HepG2 (cell line): ENCODE measurements around the gene UNC13D. TPM values are rescaled to one million over a fixed set of nuclear protein-coding genes. Genes with fewer than 3 reads are reported as not detected.

ENCODE experiments used
- AKAP8 ChIP-seq: sonication (generic); formaldehyde crosslinking; IDR thresholded peaks from 2 replicates; pipeline ENCODE4 v1.5.1; 2020; ENCODE audit warnings: mild to moderate bottlenecking, missing genetic modification reagents
- BHLHE40 ChIP-seq: IDR thresholded peaks from 2 replicates; pipeline ENCODE4 v1.6.1; 2011; ENCODE audit warnings: low read length, improper control_type of control experiment
- CCDC6 ChIP-seq: sonication (generic); formaldehyde crosslinking; IDR thresholded peaks from 2 replicates; pipeline ENCODE4 v1.8.1; 2022; ENCODE audit warnings: mild to moderate bottlenecking, missing genetic modification reagents, moderate library complexity
- JDP2 ChIP-seq: sonication (generic); formaldehyde crosslinking; IDR thresholded peaks from 2 replicates; pipeline ENCODE4 v1.8.1; 2022; ENCODE audit warnings: missing genetic modification reagents, borderline replicate concordance
- MTF1 ChIP-seq: sonication (generic); formaldehyde crosslinking; IDR thresholded peaks from 2 replicates; pipeline ENCODE4 v1.5.0; 2020; ENCODE audit warnings: missing genetic modification reagents
- PHB2 ChIP-seq: fragments of 450-650 bp; IDR thresholded peaks from 2 replicates; pipeline ENCODE4 v1.6.1; 2018; ENCODE audit not compliant: partially characterized antibody
- PPARG ChIP-seq: conservative IDR thresholded peaks from 2 replicates; pipeline ENCODE4 v1.6.1; 2016; ENCODE audit warnings: missing biosample characterization, missing genetic modification reagents
- SAFB2 ChIP-seq: sonication (generic); formaldehyde crosslinking; IDR thresholded peaks from 2 replicates; pipeline ENCODE4 v1.5.1; 2020; ENCODE audit warnings: missing genetic modification reagents, low read depth, mild to moderate bottlenecking, borderline replicate concordance
- SIN3A ChIP-seq: IDR thresholded peaks from 2 replicates; pipeline ENCODE4 v1.6.1; 2011; ENCODE audit warnings: low read depth, mild to moderate bottlenecking, control low read depth, low read length, borderline replicate concordance
- ZNF143 ChIP-seq: sonication (generic); formaldehyde crosslinking; IDR thresholded peaks from 2 replicates; pipeline ENCODE4 v1.4.0; 2020; ENCODE audit warnings: missing genetic modification reagents
- ZNF3 ChIP-seq: IDR thresholded peaks from 2 replicates; pipeline ENCODE4 v1.7.0; 2017; ENCODE audit warnings: inconsistent platforms
- ZNF484 ChIP-seq: sonication (generic); formaldehyde crosslinking; IDR thresholded peaks from 2 replicates; pipeline ENCODE4 v1.5.1; 2020; ENCODE audit warnings: mild to moderate bottlenecking, low read depth, missing genetic modification reagents, borderline replicate concordance
- ZNF562 ChIP-seq: sonication (generic); formaldehyde crosslinking; IDR thresholded peaks from 2 replicates; pipeline ENCODE4 v1.8.0; 2022; ENCODE audit warnings: missing genetic modification reagents, borderline replicate concordance
- ZNF644 ChIP-seq: IDR thresholded peaks from 2 replicates; pipeline ENCODE4 v1.6.1; 2016; ENCODE audit warnings: low read depth
- polyA plus RNA-seq, 8 experiments: library from polyadenylated mRNA; depleted of rRNA in 3 of 8; stranded (reverse) in 7 of 8; unstranded in 1 of 8; fragments of >200 nt; fragmentation: Illumina TruSeq in 4 of 8; extraction: Trizol in 4 of 8; gene quantifications; 2 replicates each; pipeline versions ENCODE4 v1.2.1 to v1.2.3, GENCODE V29; 2011 to 2016; ENCODE audit warnings: low read depth in 4 of 8, missing spikeins in 1 of 8, mixed read lengths in 1 of 8; ENCODE audit not compliant: insufficient read depth in 1 of 8
- total RNA-seq, 5 experiments: library from RNA; depleted of rRNA; stranded (reverse); fragments of >200 nt; fragmentation: Illumina TruSeq; extraction: Trizol; gene quantifications; 2 replicates each; pipeline ENCODE4 v1.2.3, GENCODE V29; 2016; ENCODE audit warnings: low read depth in 1 of 5
- TF ChIP-seq, protein P1 (sequence below): sonication (generic); formaldehyde crosslinking; IDR thresholded peaks from 2 replicates; pipeline ENCODE4 v1.4.0; 2020; ENCODE audit warnings: missing genetic modification reagents, borderline replicate concordance
- TF ChIP-seq, protein P2 (sequence below): fragments of 450-650 bp; IDR thresholded peaks from 2 replicates; pipeline ENCODE4 v1.6.1; 2017
- TF ChIP-seq, protein P3 (sequence below): sonication (generic); formaldehyde crosslinking; IDR thresholded peaks from 2 replicates; pipeline ENCODE4 v1.4.0; 2020; ENCODE audit warnings: missing genetic modification reagents
- TF ChIP-seq, protein P4 (sequence below): sonication (generic); formaldehyde crosslinking; conservative IDR thresholded peaks from 2 replicates; pipeline ENCODE4 v1.8.0; 2022; ENCODE audit warnings: mild to moderate bottlenecking, moderate library complexity, missing genetic modification reagents
- TF ChIP-seq, protein P5 (sequence below): IDR thresholded peaks from 2 replicates; pipeline ENCODE4 v1.6.1; 2018; ENCODE audit warnings: missing genetic modification reagents, mild to moderate bottlenecking, missing compliant biosample characterization

UNC13D gene
- total and polyA plus RNA-seq, 2 of the 13 experiments (the other 11 are each of a cell fraction or from before 2014, with no cell fraction given), result 29.7 to 42.7 TPM

DNA sequence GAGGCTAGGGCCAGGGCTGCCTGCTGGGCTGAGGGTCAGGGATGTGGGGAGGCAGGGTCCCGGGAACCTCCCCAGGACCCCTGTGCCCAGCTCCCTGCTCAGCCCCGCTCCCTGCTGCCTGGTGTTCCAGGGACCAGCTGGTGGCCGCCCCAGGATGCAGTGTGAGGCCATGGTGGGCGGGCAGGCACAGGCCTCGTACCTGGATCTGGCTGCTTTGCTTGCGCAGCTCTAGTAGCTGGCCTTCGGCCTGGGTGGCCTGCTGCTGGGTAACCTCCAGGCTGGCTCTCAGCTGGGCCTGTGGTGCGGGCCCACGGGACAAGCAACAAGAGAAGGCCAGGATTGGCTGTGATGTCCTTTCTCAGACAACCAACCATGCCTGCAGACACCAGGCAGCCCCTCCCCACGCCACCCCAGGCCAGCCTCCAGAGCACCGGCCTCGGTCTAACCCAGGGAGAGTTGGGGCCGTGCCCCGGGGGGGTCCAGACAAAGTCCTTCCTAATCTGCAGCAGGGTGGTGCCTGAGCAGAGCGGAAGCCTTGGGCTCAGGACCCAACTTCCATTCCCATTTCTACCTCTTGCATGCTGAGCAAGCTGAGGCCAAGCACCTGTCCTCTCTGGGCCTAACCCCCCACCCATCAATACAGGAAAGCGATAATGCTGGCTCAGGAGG lies 48.5 kb upstream of the UNC13D start (continued):
- TF ChIP-seq, protein P1, sequence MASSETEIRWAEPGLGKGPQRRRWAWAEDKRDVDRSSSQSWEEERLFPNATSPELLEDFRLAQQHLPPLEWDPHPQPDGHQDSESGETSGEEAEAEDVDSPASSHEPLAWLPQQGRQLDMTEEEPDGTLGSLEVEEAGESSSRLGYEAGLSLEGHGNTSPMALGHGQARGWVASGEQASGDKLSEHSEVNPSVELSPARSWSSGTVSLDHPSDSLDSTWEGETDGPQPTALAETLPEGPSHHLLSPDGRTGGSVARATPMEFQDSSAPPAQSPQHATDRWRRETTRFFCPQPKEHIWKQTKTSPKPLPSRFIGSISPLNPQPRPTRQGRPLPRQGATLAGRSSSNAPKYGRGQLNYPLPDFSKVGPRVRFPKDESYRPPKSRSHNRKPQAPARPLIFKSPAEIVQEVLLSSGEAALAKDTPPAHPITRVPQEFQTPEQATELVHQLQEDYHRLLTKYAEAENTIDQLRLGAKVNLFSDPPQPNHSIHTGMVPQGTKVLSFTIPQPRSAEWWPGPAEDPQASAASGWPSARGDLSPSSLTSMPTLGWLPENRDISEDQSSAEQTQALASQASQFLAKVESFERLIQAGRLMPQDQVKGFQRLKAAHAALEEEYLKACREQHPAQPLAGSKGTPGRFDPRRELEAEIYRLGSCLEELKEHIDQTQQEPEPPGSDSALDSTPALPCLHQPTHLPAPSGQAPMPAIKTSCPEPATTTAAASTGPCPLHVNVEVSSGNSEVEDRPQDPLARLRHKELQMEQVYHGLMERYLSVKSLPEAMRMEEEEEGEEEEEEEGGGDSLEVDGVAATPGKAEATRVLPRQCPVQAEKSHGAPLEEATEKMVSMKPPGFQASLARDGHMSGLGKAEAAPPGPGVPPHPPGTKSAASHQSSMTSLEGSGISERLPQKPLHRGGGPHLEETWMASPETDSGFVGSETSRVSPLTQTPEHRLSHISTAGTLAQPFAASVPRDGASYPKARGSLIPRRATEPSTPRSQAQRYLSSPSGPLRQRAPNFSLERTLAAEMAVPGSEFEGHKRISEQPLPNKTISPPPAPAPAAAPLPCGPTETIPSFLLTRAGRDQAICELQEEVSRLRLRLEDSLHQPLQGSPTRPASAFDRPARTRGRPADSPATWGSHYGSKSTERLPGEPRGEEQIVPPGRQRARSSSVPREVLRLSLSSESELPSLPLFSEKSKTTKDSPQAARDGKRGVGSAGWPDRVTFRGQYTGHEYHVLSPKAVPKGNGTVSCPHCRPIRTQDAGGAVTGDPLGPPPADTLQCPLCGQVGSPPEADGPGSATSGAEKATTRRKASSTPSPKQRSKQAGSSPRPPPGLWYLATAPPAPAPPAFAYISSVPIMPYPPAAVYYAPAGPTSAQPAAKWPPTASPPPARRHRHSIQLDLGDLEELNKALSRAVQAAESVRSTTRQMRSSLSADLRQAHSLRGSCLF (CRISPR knock-in tag), result no peak
- TF ChIP-seq SIN3A (0 out of 2 replicates have a peak, but pooled peaks have one; percentile 21), SAFB2 (CRISPR knock-in tag) (no peak), JDP2 (CRISPR knock-in tag) (no peak), ZNF484 (CRISPR knock-in tag) (no peak), PHB2 (no peak), CCDC6 (CRISPR knock-in tag) (0 out of 2 replicates have a peak, but pooled peaks have one; percentile 81), ZNF562 (CRISPR knock-in tag) (no peak), MTF1 (no peak), ZNF644 (CRISPR knock-in tag) (no peak), BHLHE40 (no peak), ZNF3 (no peak), PPARG (CRISPR knock-in tag) (peak; percentile 47; the same call in 1 of the 2 replicates), ZNF143 (CRISPR knock-in tag) (no peak), AKAP8 (CRISPR knock-in tag) (peak; percentile 98)
- TF ChIP-seq, protein P2, sequence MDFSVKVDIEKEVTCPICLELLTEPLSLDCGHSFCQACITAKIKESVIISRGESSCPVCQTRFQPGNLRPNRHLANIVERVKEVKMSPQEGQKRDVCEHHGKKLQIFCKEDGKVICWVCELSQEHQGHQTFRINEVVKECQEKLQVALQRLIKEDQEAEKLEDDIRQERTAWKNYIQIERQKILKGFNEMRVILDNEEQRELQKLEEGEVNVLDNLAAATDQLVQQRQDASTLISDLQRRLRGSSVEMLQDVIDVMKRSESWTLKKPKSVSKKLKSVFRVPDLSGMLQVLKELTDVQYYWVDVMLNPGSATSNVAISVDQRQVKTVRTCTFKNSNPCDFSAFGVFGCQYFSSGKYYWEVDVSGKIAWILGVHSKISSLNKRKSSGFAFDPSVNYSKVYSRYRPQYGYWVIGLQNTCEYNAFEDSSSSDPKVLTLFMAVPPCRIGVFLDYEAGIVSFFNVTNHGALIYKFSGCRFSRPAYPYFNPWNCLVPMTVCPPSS, result no peak
- TF ChIP-seq, protein P3, sequence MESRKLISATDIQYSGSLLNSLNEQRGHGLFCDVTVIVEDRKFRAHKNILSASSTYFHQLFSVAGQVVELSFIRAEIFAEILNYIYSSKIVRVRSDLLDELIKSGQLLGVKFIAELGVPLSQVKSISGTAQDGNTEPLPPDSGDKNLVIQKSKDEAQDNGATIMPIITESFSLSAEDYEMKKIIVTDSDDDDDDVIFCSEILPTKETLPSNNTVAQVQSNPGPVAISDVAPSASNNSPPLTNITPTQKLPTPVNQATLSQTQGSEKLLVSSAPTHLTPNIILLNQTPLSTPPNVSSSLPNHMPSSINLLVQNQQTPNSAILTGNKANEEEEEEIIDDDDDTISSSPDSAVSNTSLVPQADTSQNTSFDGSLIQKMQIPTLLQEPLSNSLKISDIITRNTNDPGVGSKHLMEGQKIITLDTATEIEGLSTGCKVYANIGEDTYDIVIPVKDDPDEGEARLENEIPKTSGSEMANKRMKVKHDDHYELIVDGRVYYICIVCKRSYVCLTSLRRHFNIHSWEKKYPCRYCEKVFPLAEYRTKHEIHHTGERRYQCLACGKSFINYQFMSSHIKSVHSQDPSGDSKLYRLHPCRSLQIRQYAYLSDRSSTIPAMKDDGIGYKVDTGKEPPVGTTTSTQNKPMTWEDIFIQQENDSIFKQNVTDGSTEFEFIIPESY (CRISPR knock-in tag), result no peak
- TF ChIP-seq, protein P4, sequence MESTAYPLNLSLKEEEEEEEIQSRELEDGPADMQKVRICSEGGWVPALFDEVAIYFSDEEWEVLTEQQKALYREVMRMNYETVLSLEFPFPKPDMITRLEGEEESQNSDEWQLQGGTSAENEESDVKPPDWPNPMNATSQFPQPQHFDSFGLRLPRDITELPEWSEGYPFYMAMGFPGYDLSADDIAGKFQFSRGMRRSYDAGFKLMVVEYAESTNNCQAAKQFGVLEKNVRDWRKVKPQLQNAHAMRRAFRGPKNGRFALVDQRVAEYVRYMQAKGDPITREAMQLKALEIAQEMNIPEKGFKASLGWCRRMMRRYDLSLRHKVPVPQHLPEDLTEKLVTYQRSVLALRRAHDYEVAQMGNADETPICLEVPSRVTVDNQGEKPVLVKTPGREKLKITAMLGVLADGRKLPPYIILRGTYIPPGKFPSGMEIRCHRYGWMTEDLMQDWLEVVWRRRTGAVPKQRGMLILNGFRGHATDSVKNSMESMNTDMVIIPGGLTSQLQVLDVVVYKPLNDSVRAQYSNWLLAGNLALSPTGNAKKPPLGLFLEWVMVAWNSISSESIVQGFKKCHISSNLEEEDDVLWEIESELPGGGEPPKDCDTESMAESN, result no peak
- TF ChIP-seq, protein P5, sequence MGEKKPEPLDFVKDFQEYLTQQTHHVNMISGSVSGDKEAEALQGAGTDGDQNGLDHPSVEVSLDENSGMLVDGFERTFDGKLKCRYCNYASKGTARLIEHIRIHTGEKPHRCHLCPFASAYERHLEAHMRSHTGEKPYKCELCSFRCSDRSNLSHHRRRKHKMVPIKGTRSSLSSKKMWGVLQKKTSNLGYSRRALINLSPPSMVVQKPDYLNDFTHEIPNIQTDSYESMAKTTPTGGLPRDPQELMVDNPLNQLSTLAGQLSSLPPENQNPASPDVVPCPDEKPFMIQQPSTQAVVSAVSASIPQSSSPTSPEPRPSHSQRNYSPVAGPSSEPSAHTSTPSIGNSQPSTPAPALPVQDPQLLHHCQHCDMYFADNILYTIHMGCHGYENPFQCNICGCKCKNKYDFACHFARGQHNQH (CRISPR knock-in tag), result peak; percentile 66
